Measurements from ENCODE around the gene ESYT1. TPM values are rescaled to one million over a fixed set of nuclear protein-coding genes. Genes with fewer than 3 reads are reported as not detected.

ESYT1 gene
- total RNA-seq, 1 experiment from 2014 or later = 91.1 TPM

GRCh38 chr12:56165369-56165768, 37.3 kb downstream of the ESYT1 start:
- intact Hi-C loops (cut with micrococcal nuclease; ENCODE audit: unreplicated experiment) = no loop called here
- CTCF ChIA-PET = no interaction called here
- H3K36me3 Mint-ChIP-seq (ENCODE audit: insufficient read depth, unreplicated experiment) = peaks cover 95% of the 10 kb centered on the region
- peaks cover 13% of the 10 kb centered on the region for H3K4me1 Mint-ChIP-seq (ENCODE audit: low read depth, unreplicated experiment)
- no peaks in the 10 kb centered on the region for H3K27me3 Mint-ChIP-seq (ENCODE audit: unreplicated experiment)
- BruUV-seq (replicated peaks) = no TSS peak
- no peak overlapping the region for H3K4me3 Mint-ChIP-seq (ENCODE audit: low read depth, unreplicated experiment)
- no peak for TF ChIP-seq CTCF (IDR thresholded peaks at IDR 0.05; ENCODE audit: unreplicated experiment)
- no peak for DNase-seq
- H3K9me3 Mint-ChIP-seq (ENCODE audit: low read depth, unreplicated experiment) = no peaks in the 10 kb centered on the region
- no peak overlapping the region for H3K27ac Mint-ChIP-seq (ENCODE audit: unreplicated experiment)

- no TSS peak for BruUV-seq (replicated peaks)
- Mint-ChIP-seq H3K4me3 (ENCODE audit: low read depth, unreplicated experiment) (no peak overlapping the region), H3K27me3 (ENCODE audit: unreplicated experiment) (no peaks in the 10 kb centered on the region), H3K36me3 (ENCODE audit: insufficient read depth, unreplicated experiment) (peaks cover 82% of the 10 kb centered on the region), H3K4me1 (ENCODE audit: low read depth, unreplicated experiment) (no peaks in the 10 kb centered on the region), H3K9me3 (ENCODE audit: low read depth, unreplicated experiment) (no peaks in the 10 kb centered on the region), H3K27ac (ENCODE audit: unreplicated experiment) (no peak overlapping the region)
- intact Hi-C loops (cut with micrococcal nuclease; ENCODE audit: unreplicated experiment) = no loop called here
- CTCF ChIA-PET = no interaction called here
- no peak for DNase-seq
- TF ChIP-seq CTCF (IDR thresholded peaks at IDR 0.05; ENCODE audit: unreplicated experiment) = no peak
Observed at GRCh38 chr12:56169229-56169759, 41.2 kb downstream of the ESYT1 start.

- H3K9me3 Mint-ChIP-seq (ENCODE audit: low read depth, unreplicated experiment) = no peaks in the 10 kb centered on the region
- no peaks in the 10 kb centered on the region for H3K27me3 Mint-ChIP-seq (ENCODE audit: unreplicated experiment)
- CTCF ChIA-PET = interaction anchor here (0.6 kb wide), 1 partner anchor 44 kb away, joined by 4 read pairs; no protein-coding TSS in a partner anchor
- H3K4me1 Mint-ChIP-seq (ENCODE audit: low read depth, unreplicated experiment) = no peaks in the 10 kb centered on the region
- TF ChIP-seq CTCF (IDR thresholded peaks at IDR 0.05; ENCODE audit: unreplicated experiment) = no peak
- no TSS peak for BruUV-seq (replicated peaks)
- H3K4me3 Mint-ChIP-seq (ENCODE audit: low read depth, unreplicated experiment) = no peak overlapping the region
- peaks cover 73% of the 10 kb centered on the region for H3K36me3 Mint-ChIP-seq (ENCODE audit: insufficient read depth, unreplicated experiment)
- H3K27ac Mint-ChIP-seq (ENCODE audit: unreplicated experiment) = no peak overlapping the region
- DNase-seq = no peak
- intact Hi-C loops (cut with micrococcal nuclease; ENCODE audit: unreplicated experiment) = no loop called here
Observed at GRCh38 chr12:56172839-56173238, 44.8 kb downstream of the ESYT1 start.

GRCh38 chr12:56178347-56178746, 50.3 kb downstream of the ESYT1 start:
- CTCF ChIA-PET = no interaction called here
- intact Hi-C loops (cut with micrococcal nuclease; ENCODE audit: unreplicated experiment) = no loop called here
- no TSS peak for BruUV-seq (replicated peaks)
- no peak for TF ChIP-seq CTCF (IDR thresholded peaks at IDR 0.05; ENCODE audit: unreplicated experiment)
- Mint-ChIP-seq H3K4me3 (ENCODE audit: low read depth, unreplicated experiment) (no peak overlapping the region), H3K36me3 (ENCODE audit: insufficient read depth, unreplicated experiment) (peaks cover 66% of the 10 kb centered on the region), H3K9me3 (ENCODE audit: low read depth, unreplicated experiment) (no peaks in the 10 kb centered on the region), H3K4me1 (ENCODE audit: low read depth, unreplicated experiment) (no peaks in the 10 kb centered on the region), H3K27ac (ENCODE audit: unreplicated experiment) (no peak overlapping the region), H3K27me3 (ENCODE audit: unreplicated experiment) (no peaks in the 10 kb centered on the region)
- DNase-seq = no peak

All from Calu3 (cell line).